Renal cortex interstitium (tissue), 11 donors: ENCODE results near the gene EYA4. TPM values are rescaled to one million over a fixed set of nuclear protein-coding genes. Genes with fewer than 3 reads are reported as not detected.
"Not testable (repeated sequence)": the region's sequence is repeated elsewhere in the genome, so short reads cannot be mapped to it uniquely, and the experiment has no call there.

ENCODE experiments used
- DNase-seq, 11 donors: peaks; one replicate each; pipeline ENCODE4 v3.0.0-alpha.2; 2013; ENCODE audit warnings: low read depth in 9 of 11, low spot score in 4 of 11; ENCODE audit errors: extremely low read depth in 1 of 11
- polyA plus RNA-seq, 3 donors: library from polyadenylated mRNA; unstranded; fragments of 120-200 nt; gene quantifications; one replicate each; pipeline ENCODE4 v1.2.1, GENCODE V29; 2013; ENCODE audit not compliant: insufficient read length in 3 of 3

The EYA4 gene
- polyA plus RNA-seq, 3 donors: 12.0 to 15.4 (median 12.4) TPM

- DNase-seq: no peak
These were observed 139.6 kb downstream of the EYA4 start for GRCh38 chr6:133380723-133381122.

GRCh38 chr6:133388731-133389130, 147.6 kb downstream of the EYA4 start:
- no peak for DNase-seq

GRCh38 chr6:133390168-133390567, 149.0 kb downstream of the EYA4 start:
- no peak for DNase-seq

- DNase-seq: no peak
These were observed 150.9 kb downstream of the EYA4 start for GRCh38 chr6:133392015-133392414.

- DNase-seq: no peak
These were observed 151.5 kb downstream of the EYA4 start for GRCh38 chr6:133392641-133393040.

GRCh38 chr6:133393891-133394290, 152.7 kb downstream of the EYA4 start:
- no peak for DNase-seq

GRCh38 chr6:133394630-133395029, 153.5 kb downstream of the EYA4 start:
- DNase-seq: no peak

GRCh38 chr6:133396233-133396983, 155.3 kb downstream of the EYA4 start:
- DNase-seq: no peak

GRCh38 chr6:133396984-133397348, 155.8 kb downstream of the EYA4 start:
- DNase-seq: no peak

- not testable (repeated sequence) for DNase-seq
These were observed 156.4 kb downstream of the EYA4 start for GRCh38 chr6:133397601-133398000.

GRCh38 chr6:133399426-133399825, 158.3 kb downstream of the EYA4 start:
- no peak for DNase-seq

GRCh38 chr6:133404151-133404550, 163.0 kb downstream of the EYA4 start:
- no peak for DNase-seq

GRCh38 chr6:133404728-133405127, 163.6 kb downstream of the EYA4 start:
- DNase-seq: no peak

- DNase-seq: peak in 2 of 11 donors; percentile 2 to 3
These were observed 166.4 kb downstream of the EYA4 start for GRCh38 chr6:133407320-133408100.

- DNase-seq: no peak
These were observed 167.0 kb downstream of the EYA4 start for GRCh38 chr6:133408132-133408531.

GRCh38 chr6:133408543-133408942, 167.4 kb downstream of the EYA4 start:
- no peak for DNase-seq

- no peak for DNase-seq
These were observed 169.7 kb downstream of the EYA4 start for GRCh38 chr6:133410638-133411435.

GRCh38 chr6:133411757-133412156, 170.6 kb downstream of the EYA4 start:
- no peak for DNase-seq

- DNase-seq: no peak
These were observed 174.1 kb downstream of the EYA4 start for GRCh38 chr6:133415262-133415661.

- no peak for DNase-seq
These were observed 177.0 kb downstream of the EYA4 start for GRCh38 chr6:133418108-133418507.
